IMR-90 (cell line): ENCODE data around the gene RPS6KA5. TPM values are rescaled to one million over a fixed set of nuclear protein-coding genes. Genes with fewer than 3 reads are reported as not detected.

Source experiments
- ATAC-seq: fragments of 200-7000 bp; cut with Tn5 transposase; 2 replicates; pipeline ENCODE4 v1.9.1; 2020; ENCODE audit warnings: low read depth, mild to moderate bottlenecking, moderate library complexity
- BruUV-seq: library from RNA; stranded (reverse); fragments of 400-500 nt; replicated peaks from 2 replicates; lab custom pipeline; 2021; lab: Mats Ljungman, UMichigan
- CTCF ChIA-PET: fragments of 300-600 bp; formaldehyde crosslinking; extraction: SDS; loops from one replicate; lab custom pipeline; 2021; ENCODE audit warnings: antibody characterized with exemption; lab: Yijun Ruan, JAX
- POLR2A ChIA-PET: fragments of 300-600 bp; sonication (Branson Sonifier 250); formaldehyde crosslinking; loops from one replicate; lab custom pipeline; 2022; ENCODE audit warnings: antibody characterized with exemption; ENCODE audit not compliant: unreplicated experiment; lab: Charles Lee
- DNase-seq: peaks from one replicate; pipeline ENCODE4 v3.0.0; 2013
- H2AFZ ChIP-seq: replicated peaks from 2 replicates; pipeline ENCODE3; 2013; ENCODE audit warnings: low read length, mild to moderate bottlenecking; ENCODE audit not compliant: poor library complexity
- H2AK5ac ChIP-seq: 2 replicates; pipeline ENCODE4 v1.6.1; 2013; ENCODE audit warnings: low read depth, low read length, inconsistent platforms
- H2AK9ac ChIP-seq: replicated peaks from 2 replicates; pipeline ENCODE3; 2013; ENCODE audit warnings: mild to moderate bottlenecking, low read depth, low read length, moderate library complexity; ENCODE audit not compliant: poor library complexity
- H2BK120ac ChIP-seq: 2 replicates; pipeline ENCODE4 v1.6.1; 2013; ENCODE audit warnings: low read depth, low read length, inconsistent platforms
- H2BK15ac ChIP-seq: 3 replicates; pipeline ENCODE4 v1.6.1; 2013; ENCODE audit warnings: low read depth, low read length, inconsistent platforms
- H2BK20ac ChIP-seq: 2 replicates; pipeline ENCODE4 v1.6.1; 2013; ENCODE audit warnings: low read depth, mild to moderate bottlenecking, inconsistent platforms, low read length, moderate library complexity
- H2BK5ac ChIP-seq: 2 replicates; pipeline ENCODE4 v1.6.1; 2013; ENCODE audit warnings: mild to moderate bottlenecking, low read depth, low read length, inconsistent platforms; ENCODE audit not compliant: poor library complexity, severe bottlenecking
- H3K14ac ChIP-seq: replicated peaks from 2 replicates; pipeline ENCODE4 v1.6.1; 2013; ENCODE audit warnings: low read depth, low read length, inconsistent platforms
- H3K18ac ChIP-seq: 2 replicates; pipeline ENCODE4 v1.6.1; 2013; ENCODE audit warnings: low read depth, low read length, control low read depth
- H3K23ac ChIP-seq: 2 replicates; pipeline ENCODE4 v1.6.1; 2013; ENCODE audit warnings: low read depth, low read length, inconsistent platforms
- H3K27ac ChIP-seq: 2 replicates; pipeline ENCODE4 v1.5.1; 2013; ENCODE audit warnings: mild to moderate bottlenecking, control low read depth, low read length; ENCODE audit not compliant: insufficient read depth
- H3K27me3 ChIP-seq: 2 replicates; pipeline ENCODE4 v1.6.1; 2013; ENCODE audit warnings: low read length; ENCODE audit not compliant: control insufficient read depth, insufficient read depth
- H3K36me3 ChIP-seq: 2 replicates; pipeline ENCODE4 v1.6.1; 2013; ENCODE audit warnings: low read length, mixed read lengths; ENCODE audit not compliant: control insufficient read depth, insufficient read depth
- H3K4ac ChIP-seq: 2 replicates; pipeline ENCODE4 v1.6.1; 2013; ENCODE audit warnings: low read depth, low read length, inconsistent platforms
- H3K4me1 ChIP-seq: 2 replicates; pipeline ENCODE4 v1.6.1; 2013; ENCODE audit warnings: low read length, mixed read lengths; ENCODE audit not compliant: control insufficient read depth, insufficient read depth
- H3K4me2 ChIP-seq: 2 replicates; pipeline ENCODE4 v1.6.1; 2013; ENCODE audit warnings: low read depth, mild to moderate bottlenecking, control low read depth, low read length, moderate library complexity
- H3K4me3 ChIP-seq: 2 replicates; pipeline ENCODE4 v1.5.1; 2013; ENCODE audit warnings: low read depth, mild to moderate bottlenecking, control low read depth, low read length, moderate library complexity; ENCODE audit not compliant: insufficient read depth
- H3K56ac ChIP-seq: 2 replicates; pipeline ENCODE4 v1.6.1; 2013; ENCODE audit warnings: low read length, inconsistent platforms; ENCODE audit not compliant: insufficient read depth; ENCODE audit errors: extremely low read depth
- H3K79me1 ChIP-seq, 2 experiments: 2 replicates each; pipeline ENCODE4 v1.6.1; 2013; ENCODE audit warnings: low read length in 2 of 2, inconsistent platforms in 1 of 2, low read depth in 1 of 2
- H3K9ac ChIP-seq: 2 replicates; pipeline ENCODE4 v1.6.1; 2013; ENCODE audit warnings: low read depth, low read length, control low read depth
- H3K9me1 ChIP-seq: 2 replicates; pipeline ENCODE4 v1.6.1; 2013; ENCODE audit warnings: low read length, inconsistent platforms; ENCODE audit not compliant: insufficient read depth
- H3K9me3 ChIP-seq: 2 replicates; pipeline ENCODE4 v1.6.1; 2013; ENCODE audit warnings: low read length; ENCODE audit not compliant: control insufficient read depth, insufficient read depth
- H4K20me1 ChIP-seq: 2 replicates; pipeline ENCODE4 v1.6.1; 2013; ENCODE audit warnings: low read length, inconsistent platforms; ENCODE audit not compliant: insufficient read depth
- H4K5ac ChIP-seq: 2 replicates; pipeline ENCODE4 v1.6.1; 2013; ENCODE audit warnings: mild to moderate bottlenecking, low read depth, low read length, control low read depth
- H4K8ac ChIP-seq, 2 experiments: 2 replicates each; pipeline ENCODE4 v1.6.1; 2013; ENCODE audit warnings: low read depth in 2 of 2, low read length in 2 of 2, control low read depth in 1 of 2, inconsistent platforms in 1 of 2
- H4K91ac ChIP-seq: 2 replicates; pipeline ENCODE4 v1.6.1; 2013; ENCODE audit warnings: low read depth, low read length, inconsistent platforms; ENCODE audit not compliant: insufficient read depth
- CEBPB ChIP-seq: IDR thresholded peaks from 2 replicates; pipeline ENCODE4 v1.6.1; 2012; ENCODE audit warnings: low read depth, low read length, improper control_type of control experiment
- CHD1 ChIP-seq: IDR thresholded peaks from 2 replicates; pipeline ENCODE4 v1.6.1; 2012; ENCODE audit warnings: low read depth, low read length, improper control_type of control experiment
- FOS ChIP-seq: fragments of 150-350 bp; IDR thresholded peaks from 2 replicates; pipeline ENCODE4 v1.6.1; 2016; ENCODE audit warnings: low read depth, low read length
- MAFK ChIP-seq: IDR thresholded peaks from 2 replicates; pipeline ENCODE4 v1.6.1; 2012; ENCODE audit warnings: low read depth, low read length, improper control_type of control experiment
- MAZ ChIP-seq: IDR thresholded peaks from 2 replicates; pipeline ENCODE4 v1.6.1; 2012; ENCODE audit warnings: low read depth, mild to moderate bottlenecking, low read length, improper control_type of control experiment, moderate library complexity, borderline replicate concordance
- MXI1 ChIP-seq: IDR thresholded peaks from 2 replicates; pipeline ENCODE4 v1.6.1; 2012; ENCODE audit warnings: low read depth, mild to moderate bottlenecking, low read length, moderate library complexity, borderline replicate concordance
- NFE2L2 ChIP-seq: fragments of 150-350 bp; IDR thresholded peaks from 2 replicates; pipeline ENCODE4 v1.6.1; 2016; ENCODE audit warnings: low read depth, mild to moderate bottlenecking, low read length
- POLR2A ChIP-seq: IDR thresholded peaks from 2 replicates; pipeline ENCODE4 v1.6.1; 2012; ENCODE audit warnings: mild to moderate bottlenecking, low read depth, low read length
- RAD21 ChIP-seq: IDR thresholded peaks from 2 replicates; pipeline ENCODE4 v1.6.1; 2012; ENCODE audit warnings: low read length, improper control_type of control experiment
- RCOR1 ChIP-seq: IDR thresholded peaks from 2 replicates; pipeline ENCODE4 v1.6.1; 2012; ENCODE audit warnings: mild to moderate bottlenecking, low read length, improper control_type of control experiment; ENCODE audit not compliant: insufficient replicate concordance
- RFX5 ChIP-seq: IDR thresholded peaks from 2 replicates; pipeline ENCODE4 v1.8.0; 2012; ENCODE audit warnings: low read depth, mild to moderate bottlenecking, low read length, moderate library complexity
- SMC3 ChIP-seq: fragments of 150-350 bp; IDR thresholded peaks from 2 replicates; pipeline ENCODE4 v1.6.1; 2016; ENCODE audit warnings: low read depth, mild to moderate bottlenecking, antibody characterized with exemption, low read length, moderate library complexity
- dilution Hi-C: fragments of 300-500 bp; cut with HindIII; formaldehyde crosslinking; loops from one replicate; pipeline ENCODE4 v1.14.3; 2018; ENCODE audit warnings: low sequenced_read_pairs; ENCODE audit not compliant: unreplicated experiment
- in situ Hi-C: fragments of 300-500 bp; cut with MboI; formaldehyde crosslinking; loops from 3 replicates; pipeline ENCODE4 v1.14.3; 2019; ENCODE audit warnings: low sequenced_read_pairs, inconsistent platforms, mixed read lengths
- intact Hi-C: fragments of 100-400 bp; cut with micrococcal nuclease; formaldehyde crosslinking; loops from 2 replicates; pipeline ENCODE4 v1.10.0; 2022
- polyA plus RNA-seq, 3 experiments: library from polyadenylated mRNA; depleted of rRNA; stranded (reverse); fragments of >200 nt; gene quantifications; 2 replicates each; pipeline ENCODE4 v1.2.3, GENCODE V29; 2012; ENCODE audit warnings: low replicate concordance in 1 of 3
- total RNA-seq: library from RNA; depleted of rRNA; stranded (reverse); fragments of >200 nt; gene quantifications from 2 replicates; pipeline ENCODE4 v1.2.3, GENCODE V29; 2012
- TF ChIP-seq, protein P1 (sequence below): fragments of 150-350 bp; IDR thresholded peaks from 2 replicates; pipeline ENCODE4 v1.6.1; 2017; ENCODE audit warnings: mild to moderate bottlenecking, antibody characterized with exemption, low read length, low read depth
- TF ChIP-seq, protein P2 (sequence below): fragments of 150-350 bp; IDR thresholded peaks from 2 replicates; pipeline ENCODE4 v1.6.1; 2016; ENCODE audit warnings: low read depth, mild to moderate bottlenecking, low read length, moderate library complexity, borderline replicate concordance

Gene RPS6KA5
- total and polyA plus RNA-seq, 2 of the 4 experiments (the other 2 are of a cell fraction) = 0.36 TPM

DNA sequence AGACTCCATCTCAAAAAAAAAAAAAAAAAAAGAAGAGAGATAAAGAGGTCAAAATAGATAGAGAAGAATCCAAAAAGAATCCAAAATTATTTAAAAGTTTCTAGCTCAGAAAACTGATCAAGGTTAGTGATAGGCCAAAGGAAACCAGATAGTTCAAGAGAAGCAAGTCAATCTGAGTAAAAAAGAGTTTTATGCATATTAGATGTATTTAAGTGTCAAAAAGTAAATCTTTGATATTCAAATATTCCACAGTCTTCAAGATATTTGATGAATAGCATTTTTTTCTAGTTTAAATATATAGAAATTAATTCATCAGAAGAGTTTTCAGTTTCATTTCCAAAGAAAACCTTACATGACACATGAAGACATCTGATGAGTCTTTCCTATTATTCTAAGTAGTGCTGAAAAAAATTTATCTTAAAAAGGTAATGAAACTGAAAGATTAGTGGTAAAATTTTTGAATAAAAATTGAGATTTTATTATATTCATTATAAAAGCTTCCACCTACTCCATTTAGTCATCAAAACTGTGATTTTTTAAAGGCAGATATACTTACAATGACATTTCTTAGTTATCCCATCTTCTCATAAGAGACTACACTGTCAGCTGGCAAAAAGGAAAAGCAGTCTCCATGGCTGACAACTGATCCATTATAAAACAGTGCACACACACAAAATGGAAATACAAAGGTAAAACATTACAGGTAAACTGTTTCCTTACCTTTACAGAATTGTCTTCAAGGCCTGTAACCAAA is 68.6 kb downstream of the RPS6KA5 start:
- POLR2A ChIA-PET = no interaction called here
- Histone ChIP-seq H2AFZ (no peak overlapping the region), H3K4ac (no peak overlapping the region), H3K9me1 (no peaks in the 10 kb centered on the region), H4K20me1 (no peaks in the 10 kb centered on the region), H2BK120ac (no peak overlapping the region), H3K4me3 (no peak overlapping the region), H4K91ac (no peak overlapping the region), H3K56ac (no peak overlapping the region), H3K23ac (no peak overlapping the region), H3K79me1 (no peaks in the 10 kb centered on the region), H3K27ac (no peak overlapping the region), H3K14ac (no peak overlapping the region), H3K4me1 (no peaks in the 10 kb centered on the region), H3K36me3 (no peaks in the 10 kb centered on the region), H2AK5ac (no peak overlapping the region), H3K9ac (no peak overlapping the region), H2BK5ac (no peak overlapping the region), H2AK9ac (no peak overlapping the region), H3K9me3 (no peaks in the 10 kb centered on the region), H3K27me3 (no peaks in the 10 kb centered on the region), H3K4me2 (no peak overlapping the region), H2BK15ac (no peak overlapping the region), H4K5ac (no peak overlapping the region), H4K8ac (no peak overlapping the region), H3K18ac (no peak overlapping the region), H2BK20ac (no peak overlapping the region)
- DNase-seq (no peak), ATAC-seq (no peak)
- CTCF ChIA-PET = interaction anchor here (0.6 kb wide), 3 partner anchors 22 to 42 kb away, joined by 3 to 5 read pairs (median 3); no protein-coding TSS in a partner anchor
- intact Hi-C loops (no loop called here), in situ Hi-C loops (no loop called here), dilution Hi-C loops (no loop called here)
- BruUV-seq = no TSS peak
- no peak for TF ChIP-seq RCOR1
- no peak for TF ChIP-seq RAD21
- TF ChIP-seq, protein P1, sequence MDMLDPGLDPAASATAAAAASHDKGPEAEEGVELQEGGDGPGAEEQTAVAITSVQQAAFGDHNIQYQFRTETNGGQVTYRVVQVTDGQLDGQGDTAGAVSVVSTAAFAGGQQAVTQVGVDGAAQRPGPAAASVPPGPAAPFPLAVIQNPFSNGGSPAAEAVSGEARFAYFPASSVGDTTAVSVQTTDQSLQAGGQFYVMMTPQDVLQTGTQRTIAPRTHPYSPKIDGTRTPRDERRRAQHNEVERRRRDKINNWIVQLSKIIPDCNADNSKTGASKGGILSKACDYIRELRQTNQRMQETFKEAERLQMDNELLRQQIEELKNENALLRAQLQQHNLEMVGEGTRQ = no peak
- TF ChIP-seq CHD1 = no peak
- TF ChIP-seq SMC3 = no peak
- TF ChIP-seq CEBPB = no peak
- TF ChIP-seq FOS = no peak
- TF ChIP-seq, protein P2, sequence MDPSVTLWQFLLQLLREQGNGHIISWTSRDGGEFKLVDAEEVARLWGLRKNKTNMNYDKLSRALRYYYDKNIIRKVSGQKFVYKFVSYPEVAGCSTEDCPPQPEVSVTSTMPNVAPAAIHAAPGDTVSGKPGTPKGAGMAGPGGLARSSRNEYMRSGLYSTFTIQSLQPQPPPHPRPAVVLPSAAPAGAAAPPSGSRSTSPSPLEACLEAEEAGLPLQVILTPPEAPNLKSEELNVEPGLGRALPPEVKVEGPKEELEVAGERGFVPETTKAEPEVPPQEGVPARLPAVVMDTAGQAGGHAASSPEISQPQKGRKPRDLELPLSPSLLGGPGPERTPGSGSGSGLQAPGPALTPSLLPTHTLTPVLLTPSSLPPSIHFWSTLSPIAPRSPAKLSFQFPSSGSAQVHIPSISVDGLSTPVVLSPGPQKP = no peak
- TF ChIP-seq RFX5 = no peak
- TF ChIP-seq POLR2A = no peak
- TF ChIP-seq MAZ = no peak
- TF ChIP-seq NFE2L2 = no peak
- TF ChIP-seq MXI1 = no peak
- TF ChIP-seq MAFK = no peak
